ENCODE data around the gene SERP2.

Gene SERP2

DNA sequence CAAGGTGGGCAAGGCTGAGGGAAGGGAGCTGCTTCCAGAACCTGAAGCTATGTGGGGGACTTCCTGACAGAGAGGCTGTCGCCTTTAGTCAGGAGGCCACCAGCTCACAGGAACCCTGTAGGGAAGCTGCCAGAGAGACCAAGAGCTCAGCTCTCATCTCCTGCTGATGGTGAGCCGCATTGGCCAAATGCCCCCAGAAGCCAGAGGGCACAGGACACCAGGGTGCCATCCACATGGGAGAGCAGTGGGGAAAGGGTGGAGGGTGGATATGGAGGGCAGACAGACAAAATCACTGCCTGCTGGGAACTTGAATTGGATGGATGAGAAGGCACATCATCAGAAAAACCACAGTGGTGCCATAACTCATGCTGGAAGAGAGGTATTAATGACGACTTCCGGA lies 36.0 kb downstream of the SERP2 start:
- no peak for DNase-seq (ENCODE audit: extremely low read depth in 1 of 2, low read depth in 1 of 2)

DNA sequence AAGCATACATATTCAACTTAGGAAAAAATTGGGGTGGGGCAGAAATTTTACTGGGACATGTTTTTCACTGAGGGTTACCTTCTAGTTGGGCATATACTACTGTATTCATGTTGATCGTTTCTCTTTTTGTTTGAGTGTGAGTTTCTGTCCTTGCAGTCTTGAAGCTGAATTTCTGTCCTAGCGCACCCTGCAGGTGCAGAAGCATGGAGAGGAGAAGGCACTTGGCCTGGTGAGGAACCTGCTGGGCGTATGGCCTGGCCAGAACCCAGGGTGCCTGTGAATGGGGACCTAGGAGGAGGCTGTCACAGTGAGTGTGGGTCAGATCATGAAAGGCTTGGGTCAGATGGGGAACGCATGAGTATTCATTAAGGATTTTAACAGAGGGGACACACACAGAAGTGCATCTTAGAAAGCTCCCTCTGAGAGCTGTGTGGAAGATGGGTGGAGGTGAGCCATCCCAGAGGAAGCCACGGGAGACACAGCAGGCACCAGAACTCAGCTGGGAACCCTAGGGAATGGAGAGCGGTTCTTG lies 36.8 kb downstream of the SERP2 start:
- no peak for DNase-seq (ENCODE audit: extremely low read depth in 1 of 2, low read depth in 1 of 2)

DNA sequence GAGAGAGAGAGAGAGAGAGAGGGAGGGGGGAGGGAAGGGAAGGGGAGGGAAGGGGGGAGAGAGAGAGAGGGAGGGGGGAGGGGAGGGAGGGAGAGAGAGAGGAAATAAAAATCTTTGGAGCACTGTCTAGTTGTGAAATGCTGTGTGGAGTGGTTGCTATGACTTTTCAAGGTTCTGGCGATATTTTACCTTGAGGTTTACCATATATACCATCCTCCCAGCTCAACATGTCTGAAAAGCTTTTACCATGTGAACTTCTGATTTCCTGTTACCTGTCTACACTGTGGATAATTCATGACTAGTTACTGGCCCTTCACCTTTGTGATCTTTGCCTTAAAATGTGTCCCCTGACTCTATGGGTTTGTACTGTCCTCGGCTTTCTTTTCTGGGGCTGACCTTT lies 38.2 kb downstream of the SERP2 start:
- DNase-seq (ENCODE audit: extremely low read depth in 1 of 2, low read depth in 1 of 2) = no peak

DNA sequence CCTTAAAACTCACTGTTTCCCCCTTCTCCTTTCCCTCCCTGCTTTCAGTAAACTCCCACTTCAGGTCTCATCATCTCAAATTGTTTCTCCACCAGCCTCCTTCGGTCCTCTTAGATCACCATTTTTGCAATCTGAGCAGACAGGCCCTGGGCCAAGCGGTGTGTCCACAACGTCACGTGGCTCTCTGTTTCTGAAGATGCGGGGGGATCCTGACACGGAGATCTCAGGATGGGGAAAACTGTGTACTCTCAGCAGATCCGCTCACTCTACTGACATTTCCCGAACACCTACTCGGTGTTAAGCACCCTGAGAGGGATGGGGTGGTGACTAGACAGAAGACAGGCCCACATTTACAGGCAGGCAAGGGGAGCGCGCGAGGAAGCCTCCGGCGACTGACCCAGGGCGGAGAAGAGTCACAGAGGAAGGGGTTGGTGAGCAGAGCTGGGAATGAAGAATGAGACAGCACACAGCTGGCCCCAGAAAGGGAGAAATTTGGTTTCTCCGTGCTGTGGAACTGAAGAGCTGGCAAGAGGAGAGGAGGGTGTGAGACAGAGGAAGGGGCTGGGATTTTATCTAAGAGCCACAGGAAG lies 38.8 kb downstream of the SERP2 start:
- no peak for DNase-seq (ENCODE audit: extremely low read depth in 1 of 2, low read depth in 1 of 2)

DNA sequence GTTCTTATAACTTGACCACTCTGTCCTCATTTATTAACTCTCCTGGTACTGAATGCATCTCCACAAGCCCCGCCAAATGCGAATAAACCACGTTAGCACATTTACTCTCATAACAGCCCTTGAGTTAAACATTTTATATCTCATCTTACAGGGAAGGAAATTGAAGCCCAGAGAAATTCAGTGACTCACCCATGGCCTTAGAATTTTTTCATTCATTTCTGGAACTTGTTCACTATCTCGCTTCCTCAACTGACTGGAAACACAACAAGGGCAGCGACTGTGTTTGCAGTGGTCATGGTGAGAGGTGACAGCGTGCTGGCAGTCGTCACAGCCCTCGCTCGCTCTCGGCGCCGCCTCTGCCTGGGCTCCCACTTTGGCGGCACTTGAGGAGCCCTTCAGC lies 39.5 kb downstream of the SERP2 start:
- no peak for DNase-seq (ENCODE audit: extremely low read depth in 1 of 2, low read depth in 1 of 2)

DNA sequence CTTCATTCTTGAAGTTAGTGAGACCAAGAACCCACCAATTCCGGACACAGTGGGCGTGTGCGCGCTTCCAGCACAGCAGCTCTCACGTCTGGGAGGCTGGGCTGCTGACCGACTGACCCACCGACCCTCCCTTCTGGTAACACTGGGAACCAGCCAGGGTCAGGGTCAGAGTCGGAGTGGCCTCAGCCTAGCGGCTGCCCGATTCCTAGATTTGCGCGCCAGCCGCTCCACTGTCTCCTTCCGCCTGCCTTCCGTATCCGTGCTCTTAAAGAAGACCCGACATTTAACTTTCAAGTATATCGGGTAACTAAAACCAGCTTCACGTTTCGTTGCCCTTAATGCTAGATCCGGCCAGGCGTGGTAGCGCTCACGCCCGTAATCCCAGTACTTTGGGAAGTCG lies 41.1 kb downstream of the SERP2 start:
- DNase-seq (ENCODE audit: extremely low read depth in 1 of 2, low read depth in 1 of 2) = no peak

DNA sequence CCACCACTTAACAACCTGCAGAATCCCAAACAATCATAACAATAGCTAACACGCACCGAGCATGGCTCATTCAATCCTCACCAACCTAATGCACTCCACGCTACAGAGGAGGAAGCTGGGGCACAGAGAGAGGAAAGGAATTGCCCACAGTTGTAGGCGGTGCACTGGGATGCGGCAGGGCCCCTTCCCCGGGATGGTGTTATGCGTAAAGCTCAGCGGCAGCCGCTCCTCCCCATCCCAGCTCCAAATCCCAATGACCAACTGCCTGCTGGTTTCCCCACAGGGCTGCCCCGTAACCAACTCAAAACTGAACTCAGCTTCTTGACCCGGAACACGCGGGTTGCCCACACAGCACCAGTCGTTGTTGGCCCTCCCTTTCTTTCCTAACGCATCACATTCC lies 42.2 kb downstream of the SERP2 start:
- no peak for DNase-seq (ENCODE audit: extremely low read depth in 1 of 2, low read depth in 1 of 2)

DNA sequence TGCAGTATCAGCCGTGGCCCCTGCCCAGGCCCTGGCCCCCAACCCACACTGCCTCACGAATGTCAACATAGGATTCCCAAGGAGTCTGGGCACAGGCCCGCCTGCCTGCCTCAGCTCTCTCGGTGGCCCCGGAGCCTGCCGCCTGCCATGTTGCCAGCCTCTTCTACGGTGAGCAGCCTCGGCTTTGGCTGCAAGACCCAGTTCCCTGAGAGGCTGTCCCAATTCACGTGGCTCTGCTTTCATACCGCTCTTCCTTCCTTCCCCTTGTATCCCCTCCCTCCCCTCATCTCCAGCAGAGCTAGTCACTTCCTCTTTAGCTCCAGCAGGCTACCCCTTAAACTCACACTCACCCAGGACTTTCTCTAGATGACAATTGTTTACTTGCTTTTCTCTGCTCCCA lies 42.7 kb downstream of the SERP2 start:
- no peak for DNase-seq (ENCODE audit: extremely low read depth in 1 of 2, low read depth in 1 of 2)

DNA sequence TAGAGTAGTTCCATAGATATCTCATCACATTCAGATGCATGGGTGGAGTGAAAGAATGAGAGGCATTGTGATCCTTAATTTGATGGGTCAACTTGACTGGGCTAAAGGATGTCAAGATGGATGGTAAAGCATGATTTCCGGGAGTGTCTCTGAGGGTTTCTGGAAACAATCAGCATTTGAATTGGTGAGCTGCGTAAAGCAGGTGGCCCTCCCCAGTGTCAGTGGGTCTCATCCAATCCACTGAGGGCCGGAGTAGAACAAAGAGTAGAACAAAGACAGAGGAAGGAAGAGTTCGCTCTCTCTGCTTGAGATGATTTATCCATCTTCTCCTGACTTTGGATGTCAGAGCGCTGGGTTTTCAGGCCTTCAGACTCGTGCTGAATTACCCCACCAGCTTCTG lies 43.1 kb downstream of the SERP2 start:
- DNase-seq (ENCODE audit: extremely low read depth in 1 of 2, low read depth in 1 of 2) = no peak

DNA sequence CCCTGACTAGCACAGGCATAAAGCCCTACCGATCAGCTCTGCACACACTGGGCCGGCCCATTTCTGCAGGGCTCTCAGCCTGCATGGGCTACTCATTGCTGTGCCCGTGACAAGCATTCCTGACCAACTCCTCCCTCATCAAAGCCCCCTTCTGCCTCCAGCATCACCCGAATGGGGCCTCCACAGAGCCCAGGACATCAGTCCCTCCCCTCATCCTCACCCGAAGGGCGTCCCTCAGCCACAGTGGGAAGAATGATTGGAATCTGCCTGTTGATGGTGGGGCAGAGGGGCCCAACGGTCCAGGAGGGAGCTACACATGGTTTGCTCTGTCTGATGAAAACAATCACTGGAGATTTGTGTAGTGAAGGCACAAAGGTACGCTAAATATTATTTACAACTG lies 43.8 kb downstream of the SERP2 start:
- no peak for DNase-seq (ENCODE audit: extremely low read depth in 1 of 2, low read depth in 1 of 2)

DNA sequence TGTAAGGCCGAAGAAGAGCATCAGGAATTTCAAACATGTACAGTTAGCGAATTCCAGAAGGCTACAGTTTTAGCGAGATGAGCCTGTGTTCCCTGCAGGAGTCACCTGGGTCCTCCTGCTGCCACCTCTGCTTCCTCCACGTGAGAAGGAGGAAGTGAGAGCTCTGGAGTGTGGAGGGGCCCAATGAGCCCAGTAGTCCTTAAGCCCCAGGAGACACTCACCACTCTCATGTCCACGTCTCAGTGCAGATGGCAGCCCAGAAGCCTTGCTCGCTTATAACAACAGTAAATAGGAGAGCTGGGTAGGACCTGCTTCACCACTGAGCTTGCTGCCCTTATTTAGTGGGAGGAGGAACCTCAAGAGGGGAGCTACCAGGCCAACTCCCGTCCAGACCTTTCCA lies 44.3 kb downstream of the SERP2 start:
- no peak for DNase-seq (ENCODE audit: extremely low read depth in 1 of 2, low read depth in 1 of 2)

DNA sequence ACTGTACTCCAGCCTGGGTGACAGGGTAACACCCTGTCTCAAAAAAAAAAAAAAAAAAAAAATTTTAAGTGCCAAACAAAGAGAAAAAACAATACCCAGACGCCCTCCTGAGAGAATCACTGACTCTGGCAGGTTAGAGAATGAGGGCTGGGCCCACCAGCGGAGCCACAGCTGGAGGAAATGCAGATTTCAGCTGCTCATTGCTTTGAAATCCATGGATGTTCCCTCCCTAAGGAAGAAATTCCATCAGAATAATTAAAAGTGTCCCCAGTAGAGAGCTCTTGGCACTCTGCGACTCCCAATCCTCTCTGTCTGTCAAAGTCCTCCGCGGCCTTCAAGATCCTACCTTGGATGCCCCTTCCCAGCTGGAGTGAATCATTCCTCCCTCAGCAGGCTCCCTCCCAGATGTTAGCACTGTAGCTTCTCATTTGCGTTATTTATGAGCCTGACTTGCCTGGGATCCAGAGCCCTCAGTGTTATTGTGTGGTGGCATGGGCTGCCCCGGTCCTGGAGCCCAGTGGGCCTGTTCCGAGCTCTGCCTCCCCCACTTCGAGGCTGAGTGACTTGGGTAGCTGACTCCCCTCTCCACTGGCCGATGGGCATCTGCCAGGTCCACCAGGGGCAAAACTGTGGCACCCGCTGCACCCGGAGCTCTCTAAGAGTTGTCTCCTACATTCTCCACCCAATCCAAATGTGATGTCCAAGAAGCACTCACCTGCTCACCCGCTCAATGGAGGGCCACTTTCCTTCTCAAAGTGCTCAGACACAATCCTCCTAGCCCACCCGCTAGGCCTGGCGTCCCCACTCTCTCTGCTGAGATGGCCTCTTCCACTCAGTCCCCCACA lies 47.0 kb downstream of the SERP2 start:
- no peak for DNase-seq (ENCODE audit: extremely low read depth in 1 of 2, low read depth in 1 of 2)

DNA sequence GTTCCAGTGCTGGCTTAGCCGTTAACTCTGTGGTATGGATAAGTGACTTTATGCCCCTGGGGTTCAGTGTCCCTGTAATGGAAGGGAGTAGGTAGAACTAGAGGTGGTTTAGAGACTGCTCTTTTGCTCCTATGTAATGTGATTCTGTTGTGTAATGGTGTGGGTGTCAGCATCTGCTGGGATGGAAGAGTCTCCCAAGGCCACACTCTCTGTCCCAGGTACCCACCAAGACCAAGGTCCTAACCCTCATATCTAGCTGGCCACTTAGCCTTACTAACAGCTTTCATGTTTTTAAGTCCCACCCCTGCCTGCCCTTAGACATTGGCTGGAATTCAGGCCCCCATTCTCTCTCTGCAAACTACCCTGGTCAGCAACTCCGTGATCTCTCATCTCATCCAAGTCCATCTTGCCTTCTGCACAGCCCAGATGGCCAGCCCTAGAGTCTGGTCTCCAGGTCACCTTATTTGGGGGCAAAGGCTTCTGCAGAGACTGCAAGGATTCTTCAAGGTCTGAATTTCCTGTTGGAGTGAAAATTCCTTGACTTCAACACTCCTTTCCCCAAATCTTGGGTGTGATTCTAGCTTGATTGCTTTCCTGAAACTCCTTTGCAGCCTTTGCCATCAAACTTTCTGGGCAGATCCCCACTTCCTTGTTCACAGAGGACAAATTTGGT lies 48.4 kb downstream of the SERP2 start:
- no peak for DNase-seq (ENCODE audit: extremely low read depth in 1 of 2, low read depth in 1 of 2)

DNA sequence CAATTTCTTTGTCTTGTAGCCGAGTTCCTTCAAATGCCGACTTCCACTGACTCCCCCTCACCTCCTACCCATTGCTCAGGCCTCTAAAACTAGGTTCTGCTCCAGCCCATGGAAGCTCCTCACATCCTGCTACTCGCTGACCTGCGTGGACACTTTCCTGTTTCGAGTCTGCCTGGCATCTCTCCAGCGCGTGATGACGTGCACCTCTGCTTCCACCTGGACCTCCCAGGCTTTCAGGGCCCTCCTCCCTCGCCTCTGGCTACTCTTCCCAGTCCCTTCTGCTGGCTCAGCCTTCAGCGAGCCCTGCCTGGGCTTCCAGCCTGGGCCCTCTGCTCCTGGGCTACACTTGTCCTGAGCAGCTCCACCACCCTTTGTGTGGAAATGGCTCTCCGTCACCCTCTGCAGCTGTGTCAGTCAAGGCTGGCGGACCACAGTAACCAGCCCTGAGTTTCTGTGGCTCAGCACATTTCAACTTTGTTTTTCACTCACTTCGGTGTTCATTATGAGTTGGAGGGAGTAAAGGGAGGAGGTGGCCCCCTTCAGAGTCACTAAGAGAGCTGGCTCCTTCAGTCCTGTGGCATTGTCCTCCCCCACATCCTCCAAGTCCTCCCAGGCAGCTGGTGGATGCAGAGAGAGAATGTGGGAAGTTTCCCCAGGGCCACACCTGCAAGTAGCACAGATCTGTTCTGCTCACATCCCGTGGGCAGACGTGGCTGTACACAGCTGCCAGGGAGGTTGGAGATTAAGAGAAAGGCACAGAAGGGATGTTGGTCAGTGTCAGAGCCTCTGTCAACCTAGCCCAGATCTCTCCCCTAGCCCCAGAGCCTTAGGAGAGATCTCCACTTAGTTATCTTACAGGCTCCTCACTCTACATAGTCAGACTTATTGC lies 49.4 kb downstream of the SERP2 start:
- DNase-seq (ENCODE audit: extremely low read depth in 1 of 2, low read depth in 1 of 2) = no peak

DNA sequence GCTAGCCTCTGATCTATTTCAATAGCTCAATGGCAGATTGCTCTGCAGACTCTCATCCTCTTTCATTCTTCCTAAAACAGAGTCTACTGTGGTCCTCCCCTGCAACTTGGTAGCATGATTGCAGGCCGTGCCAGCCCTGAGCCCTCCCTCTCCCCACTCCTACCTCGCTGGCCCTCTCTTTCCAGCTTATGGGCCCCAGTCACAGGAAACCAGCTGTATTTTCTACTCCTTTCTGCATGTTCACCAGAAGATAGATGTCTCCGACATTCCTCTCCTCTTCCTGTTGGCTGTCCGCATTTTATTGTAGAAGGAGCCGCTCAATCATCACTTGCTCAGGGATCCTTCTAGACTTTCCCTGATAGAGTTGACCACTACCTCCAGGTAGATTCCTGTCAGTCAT lies 50.2 kb downstream of the SERP2 start:
- no peak for DNase-seq (ENCODE audit: extremely low read depth in 1 of 2, low read depth in 1 of 2)

DNA sequence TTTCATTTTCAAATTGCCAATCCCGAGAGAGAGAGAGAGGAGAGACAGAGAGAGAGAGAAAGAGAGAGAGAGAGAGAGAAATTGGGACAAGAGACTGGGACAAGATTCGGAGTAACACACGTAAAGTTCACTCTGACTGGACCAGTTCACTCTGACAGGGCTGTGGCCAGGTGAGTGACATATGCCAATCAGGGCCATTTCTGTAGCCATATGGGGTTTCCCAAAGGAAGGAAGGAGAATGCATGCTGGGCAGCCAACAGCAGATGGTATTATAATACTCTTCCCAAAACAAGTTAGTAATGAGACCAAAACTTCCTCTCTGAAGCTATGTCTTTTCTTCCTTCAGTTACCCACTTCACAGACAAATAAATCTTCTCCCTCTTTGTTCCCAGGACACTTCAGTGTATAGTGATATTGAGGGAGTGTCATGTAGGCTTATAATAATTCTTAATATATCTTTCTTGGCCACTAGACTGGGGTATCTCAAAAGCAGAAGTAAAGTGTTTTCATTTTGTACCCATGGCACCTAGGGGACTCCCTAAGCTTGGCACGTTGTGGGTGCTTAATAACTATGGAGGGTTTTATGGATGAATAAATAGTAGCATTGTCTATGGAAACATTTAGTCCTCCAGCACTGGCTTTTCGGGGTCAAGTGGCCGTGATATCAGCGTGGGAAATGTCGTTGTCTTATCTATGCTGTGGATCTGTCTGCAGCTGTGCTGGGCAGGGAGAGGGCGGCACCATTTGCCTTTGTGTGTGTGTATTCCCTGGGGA lies 51.6 kb downstream of the SERP2 start:
- DNase-seq (ENCODE audit: extremely low read depth in 1 of 2, low read depth in 1 of 2) = no peak

DNA sequence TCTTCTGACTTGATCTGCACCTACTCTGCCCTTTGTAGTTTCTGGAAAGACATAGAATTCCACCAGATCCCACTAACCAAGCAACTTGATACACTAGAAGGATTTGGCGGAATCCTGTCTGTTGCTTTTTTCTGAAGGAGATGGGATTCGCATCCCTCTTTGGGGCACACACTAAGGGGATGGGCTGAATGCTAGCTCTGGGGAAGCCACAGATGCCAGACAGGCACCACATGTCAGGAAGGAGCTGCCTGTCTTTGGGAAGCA lies 52.1 kb downstream of the SERP2 start:
- no peak for DNase-seq (ENCODE audit: extremely low read depth in 1 of 2, low read depth in 1 of 2)

DNA sequence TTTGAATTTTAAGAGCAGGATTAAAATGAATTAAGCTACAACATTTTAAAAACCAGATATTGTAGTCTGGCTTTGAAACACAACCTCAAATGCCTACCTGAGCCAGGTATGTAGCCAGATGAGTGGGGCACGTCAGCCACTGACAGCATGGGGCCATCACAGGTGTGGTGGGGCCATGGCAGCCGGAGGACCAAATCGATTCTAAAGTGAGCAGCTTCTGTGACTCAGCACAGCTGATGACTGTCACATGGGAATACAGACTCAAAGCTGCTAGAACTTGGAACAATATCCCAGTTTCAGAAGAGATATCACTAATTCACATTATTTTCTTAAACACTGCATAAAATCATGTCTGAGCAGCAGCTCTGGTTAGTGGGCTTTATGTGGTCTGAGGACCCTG lies 52.8 kb downstream of the SERP2 start:
- no peak for DNase-seq (ENCODE audit: extremely low read depth in 1 of 2, low read depth in 1 of 2)

DNA sequence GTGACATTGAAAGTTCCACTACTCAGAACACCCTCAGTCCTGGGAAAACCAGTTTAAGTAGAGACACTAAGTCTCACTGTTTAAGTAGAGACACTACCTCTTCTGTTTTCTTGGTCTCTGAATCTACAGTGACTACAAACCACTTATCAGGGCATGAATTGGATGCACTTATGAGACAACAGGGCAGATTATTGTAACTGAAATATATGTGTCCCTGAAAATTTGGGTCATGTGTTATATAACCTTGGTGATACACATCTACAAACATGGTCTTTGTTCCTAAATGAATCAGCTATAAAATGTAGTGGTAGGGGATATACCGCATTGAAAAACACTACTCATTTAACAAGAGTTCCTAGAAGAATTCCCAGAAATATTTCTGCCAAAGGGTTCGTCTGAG lies 55.7 kb downstream of the SERP2 start:
- DNase-seq (ENCODE audit: extremely low read depth in 1 of 2, low read depth in 1 of 2) = no peak

DNA sequence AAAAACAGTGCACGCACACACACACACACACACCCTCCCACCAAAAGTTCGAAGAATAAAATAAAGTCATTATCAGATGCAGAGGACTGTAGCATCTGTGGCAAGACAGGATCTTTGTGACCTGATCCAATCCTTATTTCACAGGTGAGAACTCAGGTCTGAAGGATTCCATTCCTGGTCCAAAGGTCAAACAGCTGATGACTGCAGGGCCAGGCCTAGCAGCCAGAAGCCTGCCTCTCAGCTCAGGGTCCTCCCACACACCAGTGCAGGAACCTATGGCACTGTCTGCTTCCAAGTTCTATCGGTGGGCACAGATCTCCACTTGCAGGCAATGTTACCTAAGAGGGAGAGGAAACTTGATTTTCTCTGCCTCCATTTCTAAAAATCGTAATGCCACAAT lies 57.5 kb downstream of the SERP2 start:
- no peak for DNase-seq (ENCODE audit: extremely low read depth in 1 of 2, low read depth in 1 of 2)

DNA sequence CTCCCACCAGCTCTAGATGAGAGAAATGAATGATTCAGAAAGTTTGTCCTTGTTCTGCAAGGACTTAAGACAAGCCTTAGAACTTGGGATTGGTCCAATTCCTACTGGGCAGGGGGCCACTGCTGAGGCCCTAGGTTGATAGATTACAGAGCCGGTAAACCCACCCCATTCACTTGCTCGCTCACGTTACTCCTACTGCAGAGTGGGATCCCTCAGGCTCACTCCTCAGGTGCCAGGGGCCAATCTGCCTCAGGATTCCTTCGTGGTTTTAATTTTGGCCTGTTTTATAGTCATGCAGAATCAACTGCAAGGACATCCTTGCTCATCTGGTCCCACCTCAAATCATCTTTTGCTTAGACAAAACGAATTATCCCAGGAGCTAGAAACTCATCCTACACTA lies 59.0 kb downstream of the SERP2 start:
- no peak for DNase-seq (ENCODE audit: extremely low read depth in 1 of 2, low read depth in 1 of 2)

Measured in activated CD8-positive, alpha-beta memory T cell treated with anti-CD3 and anti-CD28 coated beads for 1 hour (primary cell).